KMS-11 (cell line): ENCODE data around the gene LRRC25.

Experiments
- H2AFZ ChIP-seq: fragments of 200-600 bp; sonication (generic); 2 replicates; pipeline ENCODE4 v1.6.1; 2016; ENCODE audit warnings: antibody characterized with exemption, mixed run types, low read depth
- H3K27ac ChIP-seq: fragments of 200-600 bp; sonication (generic); 2 replicates; pipeline ENCODE4 v1.6.1; 2016; ENCODE audit warnings: mild to moderate bottlenecking, mixed run types
- H3K27me3 ChIP-seq: fragments of 200-600 bp; sonication (generic); 2 replicates; pipeline ENCODE4 v1.6.1; 2017; ENCODE audit warnings: mild to moderate bottlenecking, low read depth, mixed run types, moderate library complexity; ENCODE audit not compliant: insufficient read depth
- H3K36me3 ChIP-seq: fragments of 200-600 bp; sonication (generic); 2 replicates; pipeline ENCODE4 v1.6.1; 2017; ENCODE audit warnings: mild to moderate bottlenecking, mixed run types; ENCODE audit not compliant: insufficient read depth
- H3K4me1 ChIP-seq: fragments of 200-600 bp; sonication (generic); 2 replicates; pipeline ENCODE4 v1.6.1; 2016; ENCODE audit warnings: mild to moderate bottlenecking, low read depth, mixed run types; ENCODE audit not compliant: poor library complexity, severe bottlenecking
- H3K4me2 ChIP-seq: fragments of 200-600 bp; sonication (generic); 2 replicates; pipeline ENCODE4 v1.7.0; 2016; ENCODE audit warnings: mild to moderate bottlenecking, mixed run types
- H3K4me3 ChIP-seq: fragments of 200-600 bp; sonication (generic); IDR thresholded peaks from 2 replicates; pipeline ENCODE4 v1.6.1; 2017; ENCODE audit warnings: low read depth, low read length, mixed read lengths; ENCODE audit not compliant: insufficient read depth
- H3K79me2 ChIP-seq: fragments of 200-600 bp; sonication (generic); 2 replicates; pipeline ENCODE4 v1.6.1; 2016; ENCODE audit warnings: low read depth, mixed run types; ENCODE audit not compliant: insufficient read depth
- H3K9ac ChIP-seq: fragments of 200-600 bp; sonication (generic); 2 replicates; pipeline ENCODE4 v1.6.1; 2016; ENCODE audit warnings: mild to moderate bottlenecking, mixed run types
- H4K20me1 ChIP-seq: fragments of 200-600 bp; sonication (generic); 2 replicates; pipeline ENCODE4 v1.6.1; 2016; ENCODE audit warnings: mild to moderate bottlenecking, mixed run types; ENCODE audit not compliant: insufficient read depth
- TF ChIP-seq, protein P1 (sequence below): fragments of 200-600 bp; sonication (generic); conservative IDR thresholded peaks from 2 replicates; pipeline ENCODE4 v1.6.1; 2017; ENCODE audit warnings: low read depth, mild to moderate bottlenecking, antibody characterized with exemption, low read length, moderate library complexity, mixed read lengths

The LRRC25 gene

GRCh38 chr19:18439025-18439909 lies 41.8 kb upstream of the LRRC25 start:
- no peaks in the 10 kb centered on the region for H4K20me1 ChIP-seq
- H3K27ac ChIP-seq = no peak overlapping the region
- TF ChIP-seq, protein P1, sequence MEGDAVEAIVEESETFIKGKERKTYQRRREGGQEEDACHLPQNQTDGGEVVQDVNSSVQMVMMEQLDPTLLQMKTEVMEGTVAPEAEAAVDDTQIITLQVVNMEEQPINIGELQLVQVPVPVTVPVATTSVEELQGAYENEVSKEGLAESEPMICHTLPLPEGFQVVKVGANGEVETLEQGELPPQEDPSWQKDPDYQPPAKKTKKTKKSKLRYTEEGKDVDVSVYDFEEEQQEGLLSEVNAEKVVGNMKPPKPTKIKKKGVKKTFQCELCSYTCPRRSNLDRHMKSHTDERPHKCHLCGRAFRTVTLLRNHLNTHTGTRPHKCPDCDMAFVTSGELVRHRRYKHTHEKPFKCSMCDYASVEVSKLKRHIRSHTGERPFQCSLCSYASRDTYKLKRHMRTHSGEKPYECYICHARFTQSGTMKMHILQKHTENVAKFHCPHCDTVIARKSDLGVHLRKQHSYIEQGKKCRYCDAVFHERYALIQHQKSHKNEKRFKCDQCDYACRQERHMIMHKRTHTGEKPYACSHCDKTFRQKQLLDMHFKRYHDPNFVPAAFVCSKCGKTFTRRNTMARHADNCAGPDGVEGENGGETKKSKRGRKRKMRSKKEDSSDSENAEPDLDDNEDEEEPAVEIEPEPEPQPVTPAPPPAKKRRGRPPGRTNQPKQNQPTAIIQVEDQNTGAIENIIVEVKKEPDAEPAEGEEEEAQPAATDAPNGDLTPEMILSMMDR = no peak
- H3K9ac ChIP-seq = no peak overlapping the region
- H3K4me2 ChIP-seq = no peak overlapping the region
- peaks cover under 1% of the 10 kb centered on the region for H3K4me1 ChIP-seq
- no peaks in the 10 kb centered on the region for H3K36me3 ChIP-seq
- H3K27me3 ChIP-seq = no peaks in the 10 kb centered on the region
- H3K79me2 ChIP-seq = no peaks in the 10 kb centered on the region
- no peak overlapping the region for H2AFZ ChIP-seq
- no peak overlapping the region for H3K4me3 ChIP-seq

- H3K4me1 ChIP-seq = peaks cover 4% of the 10 kb centered on the region
- TF ChIP-seq, protein P1 = no peak
- no peak overlapping the region for H3K4me2 ChIP-seq
- H3K79me2 ChIP-seq = no peaks in the 10 kb centered on the region
- no peak overlapping the region for H2AFZ ChIP-seq
- no peak overlapping the region for H3K9ac ChIP-seq
- H3K27me3 ChIP-seq = no peaks in the 10 kb centered on the region
- H4K20me1 ChIP-seq = no peaks in the 10 kb centered on the region
- H3K27ac ChIP-seq = no peak overlapping the region
- no peaks in the 10 kb centered on the region for H3K36me3 ChIP-seq
- no peak overlapping the region for H3K4me3 ChIP-seq
These were observed 41.1 kb upstream of the LRRC25 start for GRCh38 chr19:18438331-18439024.

DNA sequence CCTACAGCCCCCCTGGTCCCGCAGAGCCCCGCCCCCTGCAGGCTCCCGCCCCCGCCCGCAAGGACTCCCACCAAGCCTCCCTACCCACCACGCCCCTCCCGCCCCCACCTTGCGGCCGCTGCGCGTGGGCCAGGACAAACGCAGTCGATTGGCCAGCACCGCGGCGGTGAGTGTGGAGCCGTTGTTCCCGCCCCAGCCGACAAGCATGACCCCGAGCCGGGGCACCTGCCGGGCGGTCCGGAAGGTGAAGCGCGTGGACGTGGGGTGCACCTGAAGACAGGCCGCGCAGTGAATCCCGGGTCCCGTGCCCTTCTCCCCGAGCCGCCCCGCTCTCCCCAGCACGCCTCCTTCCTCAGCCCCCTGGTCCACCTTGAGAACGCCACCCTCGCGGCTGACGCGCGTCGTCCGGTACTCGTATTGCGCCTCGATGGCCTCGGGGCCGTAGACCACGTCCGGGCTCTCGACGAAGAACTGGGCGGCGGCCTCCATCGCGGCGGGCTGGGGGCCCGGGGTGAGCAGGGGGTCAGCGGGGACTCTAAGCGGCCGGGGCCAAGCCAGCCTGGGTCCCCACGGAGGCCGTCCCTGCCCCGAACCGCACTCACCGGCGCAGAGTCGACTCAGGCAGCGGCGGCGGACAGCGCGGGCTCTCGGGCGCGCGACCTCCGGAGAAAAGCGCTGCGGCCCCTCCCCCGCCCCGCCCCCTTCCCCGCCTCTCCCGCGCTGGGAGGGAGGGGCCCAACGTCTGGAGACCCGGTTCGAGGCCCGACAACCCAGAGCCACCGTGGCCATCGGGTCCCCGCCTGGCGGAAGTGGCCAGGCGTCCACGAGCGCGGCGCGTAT lies 40.3 kb upstream of the LRRC25 start, which contains the start of gene ISYNA1:
ISYNA1 (minus strand) TSS at position 643 of the 840 bp plus-strand sequence; CDS start at position 489, 154 bp downstream.
- Histone ChIP-seq H3K4me3 (no peak within 1 kb of the TSS), H3K4me1 (peaks cover 4% of the 10 kb centered on the region), H3K27me3 (no peaks in the 10 kb centered on the region), H4K20me1 (no peaks in the 10 kb centered on the region), H3K79me2 (no peaks in the 10 kb centered on the region), H3K4me2 (no peak within 1 kb of the TSS), H3K9ac (no peak within 1 kb of the TSS), H3K27ac (no peak within 1 kb of the TSS), H3K36me3 (no peaks in the 10 kb centered on the region), H2AFZ (no peak within 1 kb of the TSS; the same call in 1 of the 2 replicates)
- TF ChIP-seq, protein P1 = no peak
